ENCODE measurements around the gene ANKRD33.

ANKRD33 gene

GRCh38 chr12:51862947-51863346 is 25.0 kb upstream of the ANKRD33 start:
- DNase-seq (ENCODE audit: low spot score), result no peak

DNA sequence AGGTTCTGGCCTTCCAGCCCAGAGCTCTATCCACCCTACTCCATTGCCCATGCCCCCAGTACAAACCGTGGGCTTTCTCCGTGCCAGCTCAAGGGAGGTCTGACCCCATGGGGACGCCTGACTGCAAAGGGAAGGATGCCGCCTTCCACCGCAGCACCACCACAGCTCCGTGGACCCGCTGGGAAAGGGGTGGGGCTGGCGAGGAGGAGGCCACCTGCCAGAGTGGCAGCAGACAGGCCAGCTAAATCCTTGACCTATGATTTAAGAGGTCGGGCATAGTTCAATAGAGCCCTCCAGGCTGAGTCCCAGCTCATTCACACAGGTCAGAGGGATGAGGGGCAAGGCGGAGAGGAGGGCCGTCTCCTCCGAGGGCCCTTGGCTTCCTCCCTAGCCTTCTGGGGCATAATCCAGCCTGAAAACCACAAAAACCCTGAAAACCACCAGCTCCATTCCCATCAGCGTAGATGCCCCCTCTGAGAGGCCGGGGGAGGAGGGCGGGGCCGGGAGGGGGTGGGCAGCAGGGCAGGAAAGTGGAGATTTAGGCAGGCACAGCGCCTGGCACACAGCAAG is 24.5 kb upstream of the ANKRD33 start:
- DNase-seq (ENCODE audit: low spot score), result no peak

DNA sequence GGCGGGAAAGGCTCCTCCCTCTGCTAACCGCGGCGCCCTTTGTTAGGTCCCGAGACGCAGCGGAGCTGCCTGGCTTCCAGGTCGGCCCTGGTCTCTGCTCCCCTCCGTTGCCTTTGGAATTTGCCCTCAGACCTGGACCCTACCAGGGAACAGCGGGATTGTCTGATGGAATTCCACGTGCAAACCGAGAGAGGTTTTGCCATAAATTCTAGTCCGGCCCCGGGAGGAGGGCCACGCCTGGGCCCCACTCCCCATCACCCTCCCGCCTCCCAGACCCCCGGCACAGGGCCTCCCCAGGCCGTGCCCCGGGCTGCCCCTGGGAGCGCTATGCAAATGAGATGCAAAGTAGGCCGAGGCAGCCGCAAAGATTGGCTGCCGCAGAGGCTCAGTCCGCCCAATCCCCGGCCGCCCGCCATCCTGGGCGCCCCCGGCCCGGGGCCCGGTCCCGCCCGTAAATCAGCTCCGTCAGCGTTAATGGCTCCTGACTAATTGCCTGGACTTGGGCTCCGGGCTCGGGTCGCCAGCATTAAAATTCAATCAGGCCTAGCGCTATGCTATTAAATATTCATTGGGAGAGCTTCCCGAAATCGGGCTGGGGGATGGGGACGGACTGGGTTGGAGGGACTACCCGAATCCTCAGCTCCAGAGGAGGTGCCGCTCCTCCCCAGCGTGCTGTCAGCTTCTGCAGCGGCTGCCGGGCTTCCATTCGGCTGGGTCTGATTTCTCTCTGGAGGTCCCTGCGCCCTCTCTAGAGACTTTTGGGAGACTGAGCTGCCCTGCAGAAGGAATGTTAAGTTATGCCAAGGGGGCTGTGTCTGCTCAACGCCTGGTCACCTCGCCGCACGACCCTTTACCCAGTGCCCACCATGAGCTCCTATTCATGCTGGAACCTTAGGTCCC is 23.7 kb upstream of the ANKRD33 start:
- DNase-seq (ENCODE audit: low spot score), result peak; percentile 59

GRCh38 chr12:51864833-51865670 is 22.9 kb upstream of the ANKRD33 start:
- no peak for DNase-seq (ENCODE audit: low spot score)

- DNase-seq (ENCODE audit: low spot score), result no peak
Measured at GRCh38 chr12:51865757-51866270, 22.1 kb upstream of the ANKRD33 start.

GRCh38 chr12:51866324-51866723 is 21.6 kb upstream of the ANKRD33 start:
- DNase-seq (ENCODE audit: low spot score), result no peak

GRCh38 chr12:51866762-51867161 is 21.1 kb upstream of the ANKRD33 start:
- DNase-seq (ENCODE audit: low spot score), result no peak

GRCh38 chr12:51867371-51867770 is 20.5 kb upstream of the ANKRD33 start:
- no peak for DNase-seq (ENCODE audit: low spot score)

DNA sequence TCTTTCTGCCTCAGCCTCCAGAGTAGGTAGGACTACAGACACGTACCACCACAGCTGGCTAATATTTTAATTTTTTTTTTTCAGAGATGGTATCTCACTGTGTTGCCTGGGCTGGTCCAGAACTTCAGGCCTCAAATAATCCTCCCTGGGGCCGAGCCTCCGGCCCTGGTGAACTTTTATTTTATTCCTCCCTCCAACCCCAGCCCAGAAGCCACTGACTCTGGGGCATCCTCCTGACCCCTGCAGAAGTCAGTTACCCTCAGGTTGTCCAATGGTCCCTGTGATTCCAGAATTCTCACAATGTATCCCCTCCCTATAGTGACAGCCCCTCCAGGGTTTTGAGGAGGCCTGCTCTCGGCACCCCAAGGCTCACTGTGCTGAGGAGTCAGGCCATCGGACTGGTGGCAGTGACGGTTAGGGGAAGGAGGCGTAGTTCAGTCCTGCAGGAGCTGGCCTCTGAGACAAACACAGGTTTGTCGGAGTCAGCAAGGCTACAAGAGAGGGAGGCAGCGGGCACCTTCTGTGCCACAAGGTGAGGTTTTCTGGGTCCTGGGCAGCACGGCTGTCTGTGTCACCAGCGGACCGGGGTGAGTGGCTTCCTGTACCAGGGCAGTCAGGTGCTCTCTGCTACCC is 20.0 kb upstream of the ANKRD33 start:
- DNase-seq (ENCODE audit: low spot score), result no peak

- DNase-seq (ENCODE audit: low spot score), result peak; percentile 56
Measured at GRCh38 chr12:51868821-51869495, 18.9 kb upstream of the ANKRD33 start.

- DNase-seq (ENCODE audit: low spot score), result no peak
Measured at GRCh38 chr12:51869496-51869865, 18.4 kb upstream of the ANKRD33 start.

DNA sequence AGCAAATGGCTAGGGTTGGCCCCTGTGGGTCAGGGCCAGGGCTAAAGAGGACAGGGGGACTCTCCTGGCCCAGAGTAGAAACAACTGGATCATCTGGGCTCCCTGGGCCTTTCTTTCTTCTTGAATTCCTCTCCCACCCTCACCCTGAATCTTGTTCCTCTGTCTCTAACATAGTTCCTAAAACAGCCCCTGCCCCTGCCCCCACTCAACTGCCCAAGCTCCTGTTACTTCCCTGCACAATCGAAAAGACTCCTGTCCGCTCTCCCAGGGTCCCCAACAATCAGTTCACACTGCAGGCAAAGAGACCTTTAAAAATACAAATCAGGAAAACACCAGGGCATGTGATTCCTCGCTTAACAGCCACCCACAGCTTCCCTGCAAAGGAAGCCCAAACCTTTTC is 18.0 kb upstream of the ANKRD33 start:
- DNase-seq (ENCODE audit: low spot score), result peak; percentile 6

DNA sequence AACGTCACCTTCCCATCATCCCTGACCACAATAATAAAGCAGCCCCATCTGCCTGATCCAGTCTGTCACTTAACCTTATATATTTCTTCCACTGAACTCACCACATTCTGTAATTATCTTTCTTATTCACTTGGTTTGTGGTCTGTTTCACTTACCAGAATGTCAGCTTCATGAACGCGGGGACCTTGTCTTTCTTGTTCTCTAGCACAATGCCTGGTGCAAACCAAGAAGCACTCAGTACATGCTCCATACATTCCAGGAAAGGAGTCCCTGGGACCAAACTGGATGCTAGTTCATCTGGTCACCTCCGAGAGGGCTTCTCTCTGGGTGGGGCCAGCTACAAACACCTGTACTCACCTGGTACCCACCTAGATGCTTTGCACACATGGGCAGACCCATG is 17.4 kb upstream of the ANKRD33 start:
- DNase-seq (ENCODE audit: low spot score), result no peak

GRCh38 chr12:51871126-51871525 is 16.8 kb upstream of the ANKRD33 start:
- peak; percentile 2 for DNase-seq (ENCODE audit: low spot score)

- no peak for DNase-seq (ENCODE audit: low spot score)
Measured at GRCh38 chr12:51871918-51872688, 15.8 kb upstream of the ANKRD33 start.

- no peak for DNase-seq (ENCODE audit: low spot score)
Measured at GRCh38 chr12:51872689-51872981, 15.3 kb upstream of the ANKRD33 start.

DNA sequence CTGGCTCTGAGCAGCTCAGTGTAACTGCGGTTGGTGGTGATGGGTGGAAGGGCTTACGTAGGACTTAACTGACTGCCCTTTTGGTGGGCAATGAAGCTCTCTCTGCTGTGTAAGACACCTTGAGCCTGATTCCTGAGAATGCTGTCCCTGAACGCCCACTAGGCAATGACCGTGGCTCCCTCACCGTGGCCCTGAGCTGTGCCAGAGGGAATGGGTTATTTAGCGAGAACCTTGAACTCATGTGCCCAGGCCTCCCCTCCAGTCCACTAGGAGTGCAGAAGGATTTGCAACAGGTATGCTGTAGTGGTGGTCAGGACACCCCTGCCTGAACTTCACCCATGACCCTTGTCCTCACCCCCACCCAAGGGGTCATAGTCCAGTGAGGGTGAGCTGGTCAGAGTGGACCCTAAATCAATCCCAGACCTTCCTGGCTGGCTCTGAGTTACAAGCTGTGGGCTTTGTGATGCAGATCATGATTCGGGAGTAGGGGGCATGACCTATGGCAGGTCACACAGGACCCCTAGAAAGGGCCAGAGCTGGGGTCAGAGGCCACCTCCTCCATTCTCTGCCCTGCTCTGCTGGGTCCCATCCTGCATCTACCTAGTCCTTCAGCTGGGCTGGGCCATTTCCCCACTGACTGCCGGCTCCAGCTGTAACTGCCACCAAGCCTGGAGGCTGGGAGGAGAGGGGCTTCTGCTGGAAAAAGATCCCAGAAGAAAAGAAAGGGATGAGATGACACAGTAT is 14.5 kb upstream of the ANKRD33 start:
- no peak for DNase-seq (ENCODE audit: low spot score)

DNA sequence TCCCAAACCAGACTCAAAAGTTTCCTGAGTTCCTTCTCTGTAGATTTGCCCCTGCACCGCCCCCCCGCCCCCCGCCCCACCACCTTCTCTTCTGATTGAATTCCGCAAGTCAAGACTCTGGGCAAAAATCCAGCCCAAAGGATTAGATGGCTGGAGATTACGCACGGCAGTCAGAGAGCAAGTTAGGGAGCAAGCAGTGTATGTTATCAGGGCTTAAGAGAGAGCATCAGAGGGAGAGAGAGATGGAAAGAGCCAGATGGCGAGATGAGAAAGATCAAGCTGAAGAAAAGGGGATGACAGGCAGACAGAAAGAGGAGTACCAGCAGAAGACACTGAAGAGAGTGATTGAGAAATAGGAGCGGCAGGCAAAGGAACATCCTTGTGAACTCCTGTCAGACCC is 13.9 kb upstream of the ANKRD33 start:
- no peak for DNase-seq (ENCODE audit: low spot score)

GRCh38 chr12:51874486-51874885 is 13.4 kb upstream of the ANKRD33 start:
- DNase-seq (ENCODE audit: low spot score), result no peak

DNA sequence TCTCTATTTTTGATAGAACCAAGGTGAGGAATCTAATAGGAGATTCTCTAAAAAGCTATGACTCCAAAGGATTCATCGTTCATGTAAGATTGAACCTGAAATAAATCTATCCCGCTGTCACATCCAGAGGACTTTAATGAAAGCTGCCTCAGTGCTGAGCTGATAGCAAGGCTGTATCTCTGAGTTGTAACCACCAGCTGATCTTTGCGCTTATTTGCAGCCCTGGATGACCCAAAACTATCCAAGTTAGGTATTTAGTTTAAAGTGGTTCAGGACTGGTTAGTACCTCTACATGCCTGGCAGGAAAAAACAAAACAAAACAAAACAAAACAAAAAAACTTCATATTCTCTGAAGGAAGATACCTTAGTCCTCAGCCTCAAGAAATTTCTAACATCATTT is 8.8 kb upstream of the ANKRD33 start:
- DNase-seq (ENCODE audit: low spot score), result no peak
